ENCODE data around the gene KIF2C.
"Not testable (repeated sequence)": the region's sequence is repeated elsewhere in the genome, so short reads cannot be mapped to it uniquely, and the experiment has no call there.

The KIF2C gene

GRCh38 chr1:44799770-44800584 lies 60.3 kb downstream of the KIF2C start, which contains the start of gene PLK3:
Gene PLK3, plus strand, starts transcription at chr1:44800377. Its CDS starts 87 bp downstream, at chr1:44800464.
- DNase-seq = peak; percentile 98

GRCh38 chr1:44801491-44802305 lies 62.1 kb downstream of the KIF2C start:
- DNase-seq = no peak

- DNase-seq = no peak
These were observed 62.8 kb downstream of the KIF2C start for GRCh38 chr1:44802306-44803061.

- no peak for DNase-seq
These were observed 63.4 kb downstream of the KIF2C start for GRCh38 chr1:44803062-44803311.

GRCh38 chr1:44803312-44804095 lies 63.9 kb downstream of the KIF2C start:
- no peak for DNase-seq

GRCh38 chr1:44805311-44806024 lies 65.8 kb downstream of the KIF2C start:
- DNase-seq = no peak

- no peak for DNase-seq
These were observed 66.5 kb downstream of the KIF2C start for GRCh38 chr1:44806025-44806703.

- no peak for DNase-seq
These were observed 67.2 kb downstream of the KIF2C start, which contains the start of gene DYNLT4 for GRCh38 chr1:44806704-44807363. Gene DYNLT4, minus strand, starts transcription at chr1:44807351. Its CDS starts 683 bp downstream, at chr1:44806668.

- DNase-seq = no peak
These were observed 67.9 kb downstream of the KIF2C start for GRCh38 chr1:44807364-44808062.

GRCh38 chr1:44808063-44808937 lies 68.7 kb downstream of the KIF2C start, which contains the start of gene BTBD19:
Gene BTBD19, plus strand, starts transcription at chr1:44808523. Its CDS starts 298 bp downstream, at chr1:44808821.
- DNase-seq = no peak

GRCh38 chr1:44808938-44809917 lies 69.6 kb downstream of the KIF2C start:
- DNase-seq = no peak

- DNase-seq = peak; percentile 68
These were observed 70.6 kb downstream of the KIF2C start for GRCh38 chr1:44810101-44810761.

GRCh38 chr1:44810762-44811105 lies 71.1 kb downstream of the KIF2C start:
- not testable (repeated sequence) for DNase-seq

- DNase-seq = no peak
These were observed 71.6 kb downstream of the KIF2C start for GRCh38 chr1:44811234-44811633.

GRCh38 chr1:44812822-44813543 lies 73.3 kb downstream of the KIF2C start:
- DNase-seq = no peak

GRCh38 chr1:44815926-44816325 lies 76.3 kb downstream of the KIF2C start:
- DNase-seq = not testable (repeated sequence)

Data from NCI-H345 (cell line).